ENCODE results near the gene COTL1.

The COTL1 gene

GRCh38 chr16:84643674-84644073, 25.8 kb upstream of the COTL1 start:
- in situ Hi-C loops (cut with MboI; ENCODE audit: low sequenced_read_pairs), result loop anchor here (25.0 kb wide), 1 partner anchor 319 kb away; no protein-coding TSS in a partner anchor

- in situ Hi-C loops (cut with MboI; ENCODE audit: low sequenced_read_pairs), result loop anchor here (25.0 kb wide), 1 partner anchor 319 kb away; no protein-coding TSS in a partner anchor
Observed at GRCh38 chr16:84643180-84643583, 25.3 kb upstream of the COTL1 start.

- in situ Hi-C loops (cut with MboI; ENCODE audit: low sequenced_read_pairs), result loop anchor here (25.0 kb wide), 1 partner anchor 320 kb away; no protein-coding TSS in a partner anchor
Observed at GRCh38 chr16:84641643-84642358, 23.9 kb upstream of the COTL1 start.

GRCh38 chr16:84640145-84640544, 22.3 kb upstream of the COTL1 start:
- in situ Hi-C loops (cut with MboI; ENCODE audit: low sequenced_read_pairs), result loop anchor here (25.0 kb wide), 1 partner anchor 322 kb away; no protein-coding TSS in a partner anchor

- in situ Hi-C loops (cut with MboI; ENCODE audit: low sequenced_read_pairs), result loop anchor here (25.0 kb wide), 1 partner anchor 324 kb away; no protein-coding TSS in a partner anchor
Observed at GRCh38 chr16:84638231-84638806, 20.4 kb upstream of the COTL1 start.

- in situ Hi-C loops (cut with MboI; ENCODE audit: low sequenced_read_pairs), result loop anchor here (25.0 kb wide), 1 partner anchor 325 kb away; no protein-coding TSS in a partner anchor
Observed at GRCh38 chr16:84637709-84638108, 19.8 kb upstream of the COTL1 start.

GRCh38 chr16:84635702-84636101, 17.8 kb upstream of the COTL1 start:
- in situ Hi-C loops (cut with MboI; ENCODE audit: low sequenced_read_pairs), result loop anchor here (25.0 kb wide), 1 partner anchor 327 kb away; no protein-coding TSS in a partner anchor

GRCh38 chr16:84633622-84634021, 15.7 kb upstream of the COTL1 start:
- in situ Hi-C loops (cut with MboI; ENCODE audit: low sequenced_read_pairs), result loop anchor here (25.0 kb wide), 1 partner anchor 329 kb away; no protein-coding TSS in a partner anchor

- in situ Hi-C loops (cut with MboI; ENCODE audit: low sequenced_read_pairs), result loop anchor here (25.0 kb wide), 1 partner anchor 329 kb away; no protein-coding TSS in a partner anchor
Observed at GRCh38 chr16:84632862-84633261, 15.0 kb upstream of the COTL1 start.

GRCh38 chr16:84631886-84632285, 14.0 kb upstream of the COTL1 start:
- in situ Hi-C loops (cut with MboI; ENCODE audit: low sequenced_read_pairs), result loop anchor here (25.0 kb wide), 1 partner anchor 330 kb away; no protein-coding TSS in a partner anchor

- in situ Hi-C loops (cut with MboI; ENCODE audit: low sequenced_read_pairs), result loop anchor here (25.0 kb wide), 1 partner anchor 331 kb away; no protein-coding TSS in a partner anchor
Observed at GRCh38 chr16:84631153-84631466, 13.2 kb upstream of the COTL1 start.

- in situ Hi-C loops (cut with MboI; ENCODE audit: low sequenced_read_pairs), result loop anchor here (25.0 kb wide), 1 partner anchor 332 kb away; no protein-coding TSS in a partner anchor
Observed at GRCh38 chr16:84630446-84631152, 12.7 kb upstream of the COTL1 start.

GRCh38 chr16:84630009-84630408, 12.1 kb upstream of the COTL1 start:
- in situ Hi-C loops (cut with MboI; ENCODE audit: low sequenced_read_pairs), result loop anchor here (25.0 kb wide), 1 partner anchor 332 kb away; no protein-coding TSS in a partner anchor

- in situ Hi-C loops (cut with MboI; ENCODE audit: low sequenced_read_pairs), result loop anchor here (25.0 kb wide), 1 partner anchor 333 kb away; no protein-coding TSS in a partner anchor
Observed at GRCh38 chr16:84629580-84629979, 11.7 kb upstream of the COTL1 start.

- in situ Hi-C loops (cut with MboI; ENCODE audit: low sequenced_read_pairs), result loop anchor here (25.0 kb wide), 1 partner anchor 334 kb away; no protein-coding TSS in a partner anchor
Observed at GRCh38 chr16:84628226-84628731, 10.4 kb upstream of the COTL1 start.

GRCh38 chr16:84625556-84625955, 7.7 kb upstream of the COTL1 start:
- in situ Hi-C loops (cut with MboI; ENCODE audit: low sequenced_read_pairs), result loop anchor here (25.0 kb wide), 1 partner anchor 337 kb away; no protein-coding TSS in a partner anchor

- in situ Hi-C loops (cut with MboI; ENCODE audit: low sequenced_read_pairs), result loop anchor here (5.0 kb wide), 1 partner anchor 109 kb away; no protein-coding TSS in a partner anchor
Observed at GRCh38 chr16:84620913-84621312, 3.0 kb upstream of the COTL1 start.

GRCh38 chr16:84618581-84619460, 943 bp upstream of the COTL1 start:
- in situ Hi-C loops (cut with MboI; ENCODE audit: low sequenced_read_pairs), result no loop called here

GRCh38 chr16:84617041-84617790, 662 bp downstream of the COTL1 start:
- in situ Hi-C loops (cut with MboI; ENCODE audit: low sequenced_read_pairs), result no loop called here
